Body of pancreas (tissue), 4 donors: Measurements from ENCODE around the gene CLIC3. TPM values are rescaled to one million over a fixed set of nuclear protein-coding genes. Genes with fewer than 3 reads are reported as not detected.

ENCODE experiments used
- ATAC-seq: fragments of 150-250 bp; one replicate; pipeline ENCODE4 v1.9.1; 2016
- DNase-seq, 4 donors: peaks; one replicate each; pipeline ENCODE4 v3.0.0-alpha.2; 2019
- H3K27ac ChIP-seq, 4 donors: fragments of 200-600 bp; sonication (generic); 1 replicate in 3 of 4; 2 replicates in 1 of 4; pipeline versions ENCODE4 v1.5.1 to v1.6.1; 2016 to 2019; ENCODE audit warnings: mild to moderate bottlenecking in 1 of 4, mixed read lengths in 1 of 4, moderate library complexity in 1 of 4
- H3K27me3 ChIP-seq, 2 donors: fragments of 200-600 bp; sonication (generic); one replicate each; pipeline ENCODE4 v1.6.0; 2016; ENCODE audit warnings: mild to moderate bottlenecking in 1 of 2
- H3K36me3 ChIP-seq, 2 donors: fragments of 200-600 bp; sonication (generic); replicated peaks in 1 of 2; 2 replicates each; pipeline ENCODE4 v1.5.1; 2016; ENCODE audit warnings: low read depth in 2 of 2; ENCODE audit not compliant: insufficient read depth in 1 of 2
- H3K4me1 ChIP-seq: fragments of 200-600 bp; sonication (generic); one replicate; pipeline ENCODE4 v1.6.0; 2016
- H3K4me3 ChIP-seq, 2 donors: fragments of 200-600 bp; sonication (generic); 1 replicate in 1 of 2; 2 replicates in 1 of 2; pipeline ENCODE4 v1.5.1; 2016 to 2019
- H3K9me3 ChIP-seq, 3 donors: fragments of 200-600 bp; sonication (generic); 1 replicate in 2 of 3; 2 replicates in 1 of 3; pipeline ENCODE4 v1.5.1; 2016
- POLR2A ChIP-seq, 3 donors: fragments of 450-650 bp; IDR thresholded peaks; one replicate each; pipeline ENCODE4 v1.6.1; 2016; ENCODE audit warnings: antibody characterized with exemption in 3 of 3, mild to moderate bottlenecking in 2 of 3
- WGBS, 2 donors: methylation state at CpG; one replicate each; pipeline ENCODE4 v1.1.5; 2017; 5-methylcytosine and 5-hydroxymethylcytosine counted together
- intact Hi-C: fragments of 100-400 bp; cut with DNase I; formaldehyde crosslinking; loops from one replicate; pipeline ENCODE4 v1.15.1; 2023
- total RNA-seq, 2 donors: library from RNA; depleted of rRNA; stranded (reverse); fragments of >200 nt; gene quantifications; one replicate each; pipeline ENCODE4 v1.1.0, GENCODE V29; 2016
- TF ChIP-seq, protein P1 (sequence below), 7 experiments: fragments of 450-650 bp in 4 of 7; fragments of 200-600 bp in 3 of 7; sonication (generic) in 3 of 7; IDR thresholded peaks; one replicate each; pipeline ENCODE4 v1.5.1; 2016 to 2019; ENCODE audit warnings: antibody characterized with exemption in 7 of 7

CLIC3 gene
- total RNA-seq, 2 donors from 2014 or later: 2.0 TPM; not detected in 1

DNA sequence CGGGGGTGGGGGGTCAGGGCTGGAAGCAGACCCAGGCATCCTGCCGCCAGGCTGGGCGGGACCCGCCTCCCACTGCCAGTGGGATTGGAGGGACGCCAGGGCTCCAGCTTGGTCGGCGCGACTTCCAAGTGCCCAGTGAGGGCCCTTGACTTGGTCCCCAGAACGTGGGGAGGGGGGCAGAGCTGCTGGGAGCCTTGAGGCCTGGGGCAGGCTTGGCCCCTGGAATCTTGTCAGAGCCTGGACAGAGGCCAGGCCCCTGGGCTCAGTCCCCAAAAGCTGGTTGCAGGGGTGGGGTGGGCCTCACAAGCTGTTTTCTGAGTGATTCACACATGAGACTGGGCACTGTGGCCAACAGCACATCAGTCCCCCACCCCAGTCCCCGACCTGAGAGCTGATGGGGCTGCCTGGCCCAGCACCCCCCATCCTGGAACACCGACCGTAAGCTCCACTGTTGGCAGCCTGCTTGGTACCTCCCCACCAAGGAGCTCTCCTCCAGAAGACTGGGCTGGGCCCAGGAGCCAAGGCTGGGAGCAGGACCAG lies 526 bp downstream of the CLIC3 start:
- Histone ChIP-seq H3K27ac (no peak overlapping the region), H3K36me3 (no peaks in the 10 kb centered on the region), H3K4me3 (no peak overlapping the region), H3K4me1 (peaks cover 35% of the 10 kb centered on the region), H3K27me3 (no peaks in the 10 kb centered on the region), H3K9me3 (no peaks in the 10 kb centered on the region)
- 29 to 39% methylated on average over 3 to 7 of the region's 12 CpGs for WGBS, 2 donors
- ATAC-seq (no peak), DNase-seq (peak in 2 of 4 donors; percentile 45 to 53)
- intact Hi-C loops: no loop called here
- TF ChIP-seq POLR2A (IDR thresholded peaks at IDR 0.05): no peak
- TF ChIP-seq, protein P1, sequence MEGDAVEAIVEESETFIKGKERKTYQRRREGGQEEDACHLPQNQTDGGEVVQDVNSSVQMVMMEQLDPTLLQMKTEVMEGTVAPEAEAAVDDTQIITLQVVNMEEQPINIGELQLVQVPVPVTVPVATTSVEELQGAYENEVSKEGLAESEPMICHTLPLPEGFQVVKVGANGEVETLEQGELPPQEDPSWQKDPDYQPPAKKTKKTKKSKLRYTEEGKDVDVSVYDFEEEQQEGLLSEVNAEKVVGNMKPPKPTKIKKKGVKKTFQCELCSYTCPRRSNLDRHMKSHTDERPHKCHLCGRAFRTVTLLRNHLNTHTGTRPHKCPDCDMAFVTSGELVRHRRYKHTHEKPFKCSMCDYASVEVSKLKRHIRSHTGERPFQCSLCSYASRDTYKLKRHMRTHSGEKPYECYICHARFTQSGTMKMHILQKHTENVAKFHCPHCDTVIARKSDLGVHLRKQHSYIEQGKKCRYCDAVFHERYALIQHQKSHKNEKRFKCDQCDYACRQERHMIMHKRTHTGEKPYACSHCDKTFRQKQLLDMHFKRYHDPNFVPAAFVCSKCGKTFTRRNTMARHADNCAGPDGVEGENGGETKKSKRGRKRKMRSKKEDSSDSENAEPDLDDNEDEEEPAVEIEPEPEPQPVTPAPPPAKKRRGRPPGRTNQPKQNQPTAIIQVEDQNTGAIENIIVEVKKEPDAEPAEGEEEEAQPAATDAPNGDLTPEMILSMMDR (IDR thresholded peaks at IDR 0.05): no peak

DNA sequence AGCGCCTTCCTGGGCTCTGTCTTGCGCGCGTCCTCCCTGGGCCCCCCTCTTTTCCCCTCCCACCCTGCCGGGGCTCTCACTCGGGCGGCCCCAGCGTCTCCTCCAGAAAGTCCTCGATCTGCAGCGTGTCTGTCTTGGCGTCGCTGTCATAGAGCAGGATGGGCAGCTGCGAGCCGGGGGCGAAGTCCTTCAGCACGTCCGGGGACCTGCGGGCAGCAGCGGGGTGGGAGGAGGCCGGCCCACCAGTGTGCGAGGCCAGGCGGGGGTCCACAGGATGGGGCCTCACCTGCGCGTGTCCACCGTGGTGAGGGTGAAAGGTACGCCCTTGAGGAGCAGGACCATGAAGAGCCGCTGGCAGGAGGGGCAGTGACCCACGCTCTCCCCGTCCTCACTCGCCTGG lies 1.0 kb downstream of the CLIC3 start:
- TF ChIP-seq, protein P1 (IDR thresholded peaks at IDR 0.05): no peak
- TF ChIP-seq POLR2A (IDR thresholded peaks at IDR 0.05): no peak
- intact Hi-C loops: no loop called here
- ATAC-seq: no peak
- Histone ChIP-seq H3K27ac (no peak overlapping the region), H3K9me3 (no peaks in the 10 kb centered on the region), H3K36me3 (no peaks in the 10 kb centered on the region), H3K4me1 (peaks cover 35% of the 10 kb centered on the region), H3K27me3 (no peaks in the 10 kb centered on the region), H3K4me3 (no peak overlapping the region)
- no peak for DNase-seq
- 37 to 42% methylated on average over 12 to 27 of the region's 30 CpGs for WGBS, 2 donors

DNA sequence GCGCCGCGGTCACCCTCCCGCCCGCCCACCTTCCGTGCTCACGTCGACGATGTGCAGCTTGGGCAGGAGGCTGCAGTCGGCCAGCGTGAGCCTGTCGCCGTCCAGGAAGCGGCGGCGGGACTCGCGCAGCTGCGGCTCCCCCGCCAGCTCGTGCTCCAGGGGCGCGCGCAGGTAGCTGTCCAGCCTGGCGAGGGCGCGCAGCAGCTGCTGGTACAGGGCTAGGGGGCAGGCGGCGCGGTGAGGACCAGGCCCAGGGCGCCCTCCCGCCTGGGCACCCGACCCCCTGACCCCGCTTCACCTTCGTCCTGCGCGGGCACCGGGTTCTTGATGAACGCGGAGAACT lies 1.5 kb downstream of the CLIC3 start:
- H3K4me3 ChIP-seq: no peak overlapping the region
- no peaks in the 10 kb centered on the region for H3K27me3 ChIP-seq
- WGBS, 2 donors: 51 to 57% methylated on average over 13 of the region's 40 CpGs
- H3K9me3 ChIP-seq: no peaks in the 10 kb centered on the region
- intact Hi-C loops: no loop called here
- H3K36me3 ChIP-seq: no peaks in the 10 kb centered on the region
- no peak overlapping the region for H3K27ac ChIP-seq
- TF ChIP-seq POLR2A (IDR thresholded peaks at IDR 0.05): no peak
- TF ChIP-seq, protein P1 (IDR thresholded peaks at IDR 0.05): no peak
- DNase-seq: no peak
- peaks cover 35% of the 10 kb centered on the region for H3K4me1 ChIP-seq
- no peak for ATAC-seq

DNA sequence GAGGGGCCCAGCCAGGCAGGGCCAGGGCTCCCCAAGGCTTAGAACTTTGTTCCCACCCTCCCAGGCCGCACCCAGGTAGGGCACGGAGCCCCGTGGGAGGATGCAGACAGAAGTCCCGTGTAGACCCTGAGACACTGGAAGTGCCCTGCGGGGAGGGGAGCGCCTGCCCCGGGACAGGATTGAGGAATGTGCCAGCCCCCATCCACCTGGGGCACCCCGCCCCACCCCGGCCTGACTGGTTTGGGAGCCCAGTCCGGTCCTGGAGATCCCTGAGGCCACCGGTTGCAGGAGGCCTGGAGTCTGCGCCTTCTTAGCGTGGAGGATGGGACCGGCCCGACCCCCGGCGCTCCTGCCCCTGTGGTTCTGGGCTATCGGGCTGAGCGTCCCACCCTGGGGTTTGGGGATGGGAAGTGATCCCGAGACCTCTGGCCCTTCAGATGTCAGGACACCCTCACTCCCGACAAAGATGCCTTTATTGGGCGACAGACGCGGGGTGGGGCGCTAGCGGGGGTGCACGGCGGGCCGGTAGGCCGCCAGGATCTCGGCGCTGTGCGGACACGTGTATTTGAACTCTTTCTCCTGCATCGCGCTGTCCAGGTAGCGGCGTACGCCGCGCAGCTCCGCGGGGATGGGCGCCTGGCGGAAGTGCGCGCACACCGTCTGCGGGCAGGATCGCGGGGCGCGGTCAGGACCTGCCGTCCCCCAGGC lies 2.0 kb downstream of the CLIC3 start:
- no peak for DNase-seq
- Histone ChIP-seq H3K27ac (no peak overlapping the region), H3K4me1 (peaks cover 35% of the 10 kb centered on the region), H3K27me3 (no peaks in the 10 kb centered on the region), H3K9me3 (no peaks in the 10 kb centered on the region), H3K36me3 (no peaks in the 10 kb centered on the region), H3K4me3 (no peak overlapping the region)
- ATAC-seq: no peak
- no peak for TF ChIP-seq POLR2A (IDR thresholded peaks at IDR 0.05)
- TF ChIP-seq, protein P1 (IDR thresholded peaks at IDR 0.05): no peak
- intact Hi-C loops: no loop called here
- 81 to 82% methylated on average over 25 to 32 of the region's 54 CpGs for WGBS, 2 donors
